Gastrocnemius medialis (tissue), 4 donors: Measurements from ENCODE around the gene PBX1.

Experiments
- CTCF ChIP-seq, 5 experiments: fragments of 450-650 bp in 3 of 5; fragments of 200-600 bp in 2 of 5; sonication (generic) in 2 of 5; IDR thresholded peaks in 4 of 5; conservative IDR thresholded peaks in 1 of 5; 1 replicate in 4 of 5; 2 replicates in 1 of 5; pipeline ENCODE4 v1.5.1; 2016 to 2019; ENCODE audit warnings: antibody characterized with exemption in 5 of 5, mild to moderate bottlenecking in 3 of 5, moderate library complexity in 3 of 5
- POLR2A ChIP-seq, 2 donors: fragments of 450-650 bp; IDR thresholded peaks; one replicate each; pipeline ENCODE4 v1.6.1; 2017; ENCODE audit warnings: antibody characterized with exemption in 2 of 2, mild to moderate bottlenecking in 2 of 2, moderate library complexity in 2 of 2

GRCh38 chr1:164662955-164663354 lies 104.0 kb downstream of the PBX1 start:
- no peak for TF ChIP-seq CTCF (IDR thresholded peaks at IDR 0.05 in 4 of 5, conservative IDR thresholded peaks at IDR 0.05 in 1 of 5)
- TF ChIP-seq POLR2A (IDR thresholded peaks at IDR 0.05): no peak
